Testis (tissue), 3 donors: Measurements from ENCODE around the gene GUCY1A2. TPM values are rescaled to one million over a fixed set of nuclear protein-coding genes. Genes with fewer than 3 reads are reported as not detected.

Experiments
- DNase-seq: peaks from one replicate; pipeline ENCODE4 v3.0.0-alpha.2; 2019
- H3K27ac ChIP-seq, 2 donors: fragments of 200-600 bp; sonication (generic); one replicate each; pipeline ENCODE4 v1.5.1; 2019
- H3K27me3 ChIP-seq: fragments of 200-600 bp; sonication (generic); one replicate; pipeline ENCODE4 v1.5.1; 2019
- H3K36me3 ChIP-seq: fragments of 200-600 bp; sonication (generic); one replicate; pipeline ENCODE4 v1.5.1; 2017; ENCODE audit warnings: low read depth; ENCODE audit errors: missing control alignments
- H3K4me1 ChIP-seq: fragments of 200-600 bp; sonication (generic); one replicate; pipeline ENCODE4 v1.5.1; 2019
- H3K4me3 ChIP-seq, 2 donors: fragments of 200-600 bp; sonication (generic); one replicate each; pipeline ENCODE4 v1.5.1; 2017 to 2019
- H3K9me3 ChIP-seq: fragments of 200-600 bp; sonication (generic); one replicate; pipeline ENCODE4 v1.5.1; 2017
- CTCF ChIP-seq, 3 experiments: fragments of 450-650 bp in 2 of 3; fragments of 200-600 bp in 1 of 3; sonication (generic) in 1 of 3; IDR thresholded peaks; one replicate each; pipeline ENCODE4 v1.5.1; 2016 to 2019; ENCODE audit warnings: antibody characterized with exemption in 3 of 3, mild to moderate bottlenecking in 2 of 3, moderate library complexity in 1 of 3
- POLR2A ChIP-seq: fragments of 450-650 bp; IDR thresholded peaks from one replicate; pipeline ENCODE4 v1.6.1; 2017; ENCODE audit warnings: antibody characterized with exemption, mild to moderate bottlenecking, moderate library complexity
- WGBS, 2 donors: methylation state at CpG; one replicate each; pipeline ENCODE4 v1.1.5; 2018; 5-methylcytosine and 5-hydroxymethylcytosine counted together
- intact Hi-C: fragments of 100-400 bp; cut with DNase I; formaldehyde crosslinking; loops from one replicate; pipeline ENCODE4 v1.15.1; 2023; ENCODE audit warnings: low total_unique reads
- polyA plus RNA-seq: library from polyadenylated mRNA; stranded (reverse); fragments of 350-450 nt; fragmentation: Illumina TruSeq; extraction: RNeasy Lipid Tissue Mini Kit (QIAGEN cat#74804); gene quantifications from one replicate; pipeline ENCODE4 v1.2.3, GENCODE V29; 2014; ENCODE audit warnings: low read depth, low replicate concordance; ENCODE audit not compliant: insufficient read depth
- total RNA-seq, 2 donors: library from RNA; depleted of rRNA; stranded (reverse); fragments of >200 nt; gene quantifications; one replicate each; pipeline ENCODE4 v1.2.3, GENCODE V29; 2016

Gene GUCY1A2
- total and polyA plus RNA-seq, 3 donors from 2014 or later: 3.4 to 7.4 (median 4.3) TPM

DNA sequence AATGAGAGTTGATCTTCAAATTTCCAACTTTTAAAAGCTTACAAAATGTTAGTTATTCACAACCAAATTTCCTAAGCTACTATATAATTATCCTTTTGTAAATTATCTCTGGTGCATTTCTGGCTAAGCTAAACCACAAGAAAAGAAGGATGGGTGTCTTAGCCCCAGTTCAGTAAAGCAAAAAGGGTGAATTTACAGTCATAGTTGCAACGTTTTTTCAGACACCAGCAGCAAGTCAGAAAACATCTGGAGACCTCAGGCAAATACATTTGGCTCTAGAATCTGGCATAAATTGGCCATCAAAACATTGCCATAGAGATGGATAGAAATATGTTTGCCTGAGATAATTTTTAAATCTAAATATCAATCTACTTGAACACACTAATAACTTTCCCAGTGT lies 257.0 kb downstream of the GUCY1A2 start:
- intact Hi-C loops: no loop called here
- H3K27ac ChIP-seq: no peak overlapping the region
- DNase-seq: no peak
- no peaks in the 10 kb centered on the region for H3K9me3 ChIP-seq
- H3K4me3 ChIP-seq: no peak overlapping the region
- no peaks in the 10 kb centered on the region for H3K36me3 ChIP-seq
- TF ChIP-seq POLR2A: no peak
- TF ChIP-seq CTCF (IDR thresholded peaks at IDR 0.05): no peak
- H3K27me3 ChIP-seq: no peaks in the 10 kb centered on the region
- H3K4me1 ChIP-seq: no peaks in the 10 kb centered on the region
- WGBS, 2 donors: 17 to 22% methylated on average over 1 of the region's 1 CpG

DNA sequence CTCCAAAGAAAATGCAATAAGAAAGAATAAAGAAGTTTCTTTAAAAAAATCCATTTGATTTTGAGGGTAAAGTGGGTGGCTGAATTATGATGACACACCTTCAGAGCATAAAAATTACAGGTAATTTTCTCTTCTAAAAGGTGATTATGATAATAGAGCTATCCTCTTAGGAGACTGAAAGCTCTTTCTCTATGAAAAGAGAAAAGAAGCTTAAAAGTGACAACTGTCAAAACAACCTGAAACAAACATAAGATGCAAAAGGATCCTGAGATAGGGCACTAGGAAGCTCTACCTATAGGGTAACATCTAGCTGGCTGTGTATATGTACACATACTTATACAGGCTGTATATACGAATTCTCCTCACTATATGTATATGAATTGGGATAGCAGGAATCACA lies 270.2 kb downstream of the GUCY1A2 start:
- Histone ChIP-seq H3K9me3 (no peaks in the 10 kb centered on the region), H3K4me1 (no peaks in the 10 kb centered on the region), H3K27ac (no peak overlapping the region), H3K27me3 (no peaks in the 10 kb centered on the region), H3K36me3 (no peaks in the 10 kb centered on the region), H3K4me3 (no peak overlapping the region)
- WGBS, 2 donors: 74 to 91% methylated on average over 1 of the region's 1 CpG
- DNase-seq: no peak
- no peak for TF ChIP-seq POLR2A
- intact Hi-C loops: no loop called here

DNA sequence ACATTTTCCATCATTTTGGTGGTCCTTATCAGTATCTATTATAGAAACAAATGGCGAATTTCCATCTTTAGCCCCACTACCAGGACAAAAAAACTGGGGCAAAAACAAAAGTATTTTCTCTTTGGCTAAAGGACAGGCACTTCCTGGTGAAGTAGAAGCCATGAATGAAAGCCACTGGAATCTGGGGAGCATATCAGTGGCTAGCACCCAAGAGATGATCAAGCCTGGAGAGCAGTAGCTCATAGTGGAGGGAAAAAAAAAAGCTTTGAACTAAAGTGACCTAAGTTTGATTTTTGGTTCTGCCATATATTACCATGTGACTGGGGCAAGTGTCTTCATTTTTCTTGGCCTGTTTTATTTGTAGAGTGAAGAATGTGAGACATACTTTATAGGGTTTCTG lies 272.3 kb downstream of the GUCY1A2 start:
- H3K27ac ChIP-seq: no peak overlapping the region
- 69 to 71% methylated on average over 1 of the region's 1 CpG for WGBS, 2 donors
- intact Hi-C loops: no loop called here
- no peaks in the 10 kb centered on the region for H3K27me3 ChIP-seq
- TF ChIP-seq POLR2A: no peak
- DNase-seq: no peak
- H3K4me1 ChIP-seq: no peaks in the 10 kb centered on the region
- H3K9me3 ChIP-seq: no peaks in the 10 kb centered on the region
- no peak overlapping the region for H3K4me3 ChIP-seq
- H3K36me3 ChIP-seq: no peaks in the 10 kb centered on the region

DNA sequence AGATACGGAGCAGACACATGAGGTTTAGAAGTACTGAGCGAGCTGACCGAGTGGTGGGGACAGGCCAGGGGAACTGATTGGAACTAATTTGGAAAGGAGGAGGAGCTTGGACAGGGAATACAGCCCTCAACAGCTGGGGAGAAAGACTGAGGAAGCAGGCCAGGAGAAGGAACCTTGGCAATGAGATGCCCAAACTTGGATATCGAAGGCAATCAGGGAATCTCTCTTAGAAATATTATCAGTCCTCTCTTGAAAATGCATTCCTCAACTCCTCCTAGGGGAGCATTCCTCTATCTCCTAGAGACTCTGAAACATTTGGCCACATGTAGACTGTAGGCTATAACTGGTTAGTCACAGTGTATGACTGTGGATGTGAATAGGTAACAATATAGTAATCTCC lies 284.6 kb downstream of the GUCY1A2 start:
- no peak overlapping the region for H3K27ac ChIP-seq
- 39 to 49% methylated on average over 4 of the region's 4 CpGs for WGBS, 2 donors
- no peak overlapping the region for H3K4me3 ChIP-seq
- no peaks in the 10 kb centered on the region for H3K27me3 ChIP-seq
- no peaks in the 10 kb centered on the region for H3K36me3 ChIP-seq
- intact Hi-C loops: no loop called here
- H3K4me1 ChIP-seq: no peaks in the 10 kb centered on the region
- TF ChIP-seq CTCF (IDR thresholded peaks at IDR 0.05): no peak
- no peak for TF ChIP-seq POLR2A
- no peaks in the 10 kb centered on the region for H3K9me3 ChIP-seq
- no peak for DNase-seq

- intact Hi-C loops: no loop called here
- H3K27me3 ChIP-seq: no peaks in the 10 kb centered on the region
- H3K4me1 ChIP-seq: no peaks in the 10 kb centered on the region
- no peak for DNase-seq
- no peak overlapping the region for H3K4me3 ChIP-seq
- H3K27ac ChIP-seq: no peak overlapping the region
- no peak for TF ChIP-seq POLR2A
- no peak for TF ChIP-seq CTCF (IDR thresholded peaks at IDR 0.05)
- H3K36me3 ChIP-seq: no peaks in the 10 kb centered on the region
- H3K9me3 ChIP-seq: no peaks in the 10 kb centered on the region
Measured at GRCh38 chr11:106728859-106729258, 289.4 kb downstream of the GUCY1A2 start.

GRCh38 chr11:106728379-106728778 lies 289.9 kb downstream of the GUCY1A2 start:
- intact Hi-C loops: no loop called here
- Histone ChIP-seq H3K9me3 (no peaks in the 10 kb centered on the region), H3K27me3 (no peaks in the 10 kb centered on the region), H3K27ac (no peak overlapping the region), H3K36me3 (no peaks in the 10 kb centered on the region), H3K4me1 (no peaks in the 10 kb centered on the region), H3K4me3 (no peak overlapping the region)
- TF ChIP-seq CTCF (IDR thresholded peaks at IDR 0.05) (no peak), POLR2A (no peak)
- 97 to 98% methylated on average over 1 of the region's 1 CpG for WGBS, 2 donors
- no peak for DNase-seq
